GM18498 (cell line): ENCODE data around the gene PSAT1.

Experiments used
- ATAC-seq: cut with Tn5 transposase; IDR thresholded peaks from one replicate; pipeline ENCODE4 v1.9.1; 2021; ENCODE audit warnings: mild to moderate bottlenecking, moderate library complexity; ENCODE audit not compliant: unreplicated experiment

Gene PSAT1

DNA sequence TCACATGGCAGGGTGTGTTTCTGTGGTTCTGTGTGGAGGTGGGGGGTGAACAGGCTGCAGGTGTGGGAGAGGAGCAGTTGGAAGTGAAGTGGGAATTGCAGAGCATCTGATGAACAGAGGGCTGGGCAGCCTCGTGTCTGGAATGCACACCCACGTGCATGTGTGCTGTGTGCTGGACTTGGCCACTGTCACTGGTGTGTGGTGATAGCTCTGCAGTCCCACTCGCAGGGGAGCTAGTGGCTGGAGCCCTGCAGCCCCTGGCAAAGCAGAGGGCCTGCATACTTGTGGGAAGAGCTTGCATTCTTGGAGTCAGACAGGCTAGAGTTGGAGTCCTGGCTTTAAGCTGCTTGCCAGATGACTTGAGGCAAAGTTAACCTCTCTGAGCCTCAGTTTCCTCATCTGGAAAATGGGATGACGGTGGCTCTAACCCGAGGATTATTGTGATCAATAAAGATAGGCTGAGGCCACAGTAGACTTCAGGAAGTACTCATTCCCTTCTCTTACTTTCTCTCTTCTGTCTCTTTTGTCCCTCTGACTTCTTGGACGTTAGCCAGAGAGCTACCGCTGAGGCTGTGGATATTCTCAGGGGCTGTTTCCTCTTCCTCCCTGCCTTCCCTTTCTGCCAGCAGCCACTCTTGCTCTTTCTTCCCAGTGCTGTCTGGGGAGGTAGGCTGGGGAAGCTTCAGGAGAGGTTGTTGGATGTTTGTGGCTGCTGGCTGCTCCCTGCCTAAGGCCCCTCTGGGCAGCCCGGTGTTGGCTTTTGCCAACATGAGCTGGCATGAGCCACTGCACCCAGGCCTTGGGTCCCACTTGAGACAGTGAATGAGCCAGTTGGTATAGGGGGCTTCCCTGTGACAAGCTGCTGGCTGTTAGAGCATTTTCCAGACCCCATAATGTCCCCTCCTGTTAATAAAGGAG lies 18.3 kb downstream of the PSAT1 start:
- ATAC-seq = no peak

DNA sequence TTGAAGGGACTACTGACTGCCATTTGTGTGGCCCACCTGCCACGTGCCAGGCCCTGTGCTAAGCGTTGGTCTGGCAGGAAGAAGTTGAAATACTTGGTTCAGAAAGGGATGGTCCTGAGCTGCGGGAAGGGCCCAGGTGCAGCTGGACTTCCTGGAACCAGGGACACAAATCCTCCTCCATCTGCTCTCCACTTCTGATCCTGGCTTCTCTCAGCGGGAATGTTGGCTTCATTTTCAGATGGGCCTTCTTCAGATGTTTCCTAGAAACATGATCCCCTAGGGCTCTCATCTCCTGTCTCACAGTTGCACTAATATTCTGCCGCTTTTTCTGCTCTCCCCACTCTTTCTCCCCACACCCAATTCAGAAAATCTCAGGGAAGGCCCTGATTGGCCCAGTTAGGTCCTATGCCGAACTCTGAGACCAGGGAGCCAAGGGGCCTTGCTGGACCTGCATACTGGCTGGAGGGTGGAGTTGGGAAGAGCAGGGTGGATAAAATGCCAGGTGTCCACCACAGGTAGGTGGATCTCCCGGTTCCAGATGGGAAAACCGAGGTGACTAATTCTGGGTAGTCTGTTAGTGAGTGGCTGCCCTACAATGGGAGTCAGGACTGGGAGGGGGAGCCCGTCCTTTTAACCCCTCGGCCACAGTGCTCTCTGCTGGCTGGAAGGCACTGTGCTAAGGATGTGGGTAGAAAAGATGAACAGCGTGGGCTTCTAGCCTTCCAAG lies 19.4 kb downstream of the PSAT1 start:
- ATAC-seq = no peak

DNA sequence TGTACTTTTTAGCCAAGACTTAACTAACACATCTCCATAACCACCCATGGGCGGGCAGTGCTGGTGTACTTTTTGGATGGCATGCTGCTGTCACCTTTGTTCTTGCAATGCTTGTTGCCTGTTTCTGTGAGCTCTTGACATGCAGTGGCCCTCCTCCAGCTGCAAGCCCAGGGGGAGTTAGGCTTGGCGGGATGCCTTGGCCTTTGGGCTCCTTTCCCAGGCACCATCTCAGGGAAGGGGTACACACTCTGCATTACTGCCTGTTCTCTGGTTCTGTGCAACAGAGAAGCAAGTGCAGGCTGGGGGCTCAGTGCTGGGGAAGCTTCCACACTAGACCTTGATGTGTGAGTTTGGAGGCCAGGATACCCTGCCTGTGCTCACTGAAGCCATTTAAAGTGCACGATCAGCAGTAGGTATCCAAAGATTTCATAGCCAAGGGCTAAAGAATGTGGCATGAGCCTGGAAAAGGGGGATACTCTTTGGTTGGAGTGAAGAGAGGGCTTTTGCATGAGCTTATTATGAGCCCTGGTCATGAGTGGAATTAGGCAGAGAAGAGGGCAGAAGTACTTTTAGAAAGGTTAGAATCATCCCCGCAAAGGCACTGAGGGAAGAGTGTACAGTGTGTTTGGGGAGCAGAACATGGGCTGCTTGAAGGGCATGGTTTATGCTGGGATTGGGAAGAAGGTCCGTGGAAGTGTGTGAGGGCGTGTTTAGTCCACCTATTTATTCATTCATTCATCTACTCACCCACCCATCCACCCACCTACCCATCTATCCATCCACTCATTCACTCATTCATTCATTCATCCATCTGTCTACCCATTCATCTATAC lies 22.5 kb downstream of the PSAT1 start:
- ATAC-seq = no peak

DNA sequence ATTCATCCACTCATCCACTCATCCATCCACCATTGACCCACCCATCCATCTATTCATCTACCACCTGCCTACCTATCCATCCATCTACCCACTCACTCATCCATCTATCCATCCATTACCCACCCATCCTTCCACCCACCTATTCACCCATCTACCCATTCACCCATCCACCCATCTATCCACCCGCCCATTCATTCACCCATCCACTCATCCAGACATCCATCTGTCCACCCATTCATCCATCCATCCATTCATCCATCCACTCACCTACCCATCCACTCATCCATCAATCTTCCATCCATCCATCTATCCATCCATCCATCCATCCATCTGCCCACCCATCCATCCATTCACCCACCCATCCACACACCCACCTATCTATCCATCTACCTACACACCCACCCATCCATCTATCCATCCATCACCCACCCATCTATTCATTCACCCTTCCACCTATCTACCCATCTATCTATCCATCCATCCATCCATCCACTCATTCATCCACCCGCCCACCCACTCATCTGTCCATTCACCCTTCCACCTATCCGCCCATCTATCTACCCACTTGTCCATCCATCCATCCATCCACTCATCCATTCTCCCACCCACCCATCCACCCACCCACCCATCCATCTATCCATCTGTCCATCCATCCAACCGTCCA lies 23.2 kb downstream of the PSAT1 start:
- ATAC-seq = no peak

DNA sequence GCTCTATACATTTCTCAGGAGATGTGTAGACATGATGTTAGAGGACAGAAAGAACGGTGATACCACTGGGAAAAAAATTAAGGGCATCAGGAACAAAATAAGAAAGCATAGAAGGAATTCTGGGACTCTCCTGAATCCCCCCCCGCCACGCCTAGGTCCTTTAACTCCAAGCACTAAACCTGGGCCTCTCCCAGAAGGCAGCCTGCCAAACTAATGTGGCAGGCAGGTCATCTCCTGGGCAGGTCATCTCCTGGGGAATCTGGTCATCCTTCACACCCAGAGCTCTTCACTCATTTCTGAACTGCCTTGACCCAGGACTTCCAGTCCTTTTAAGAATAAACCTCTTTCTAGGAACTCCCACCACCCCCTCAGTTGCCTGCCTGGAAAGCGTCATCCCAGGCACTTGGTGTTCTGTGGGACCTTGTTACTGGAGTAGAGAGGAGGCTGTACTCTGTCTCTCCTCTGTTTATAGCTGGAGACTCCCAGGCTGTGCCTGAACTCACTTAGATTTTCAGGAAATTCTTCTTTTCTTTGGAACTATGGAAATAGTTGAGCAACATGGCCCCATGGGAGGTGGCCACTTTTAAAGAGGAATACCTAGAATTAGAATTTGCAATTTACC lies 24.1 kb downstream of the PSAT1 start:
- no peak for ATAC-seq

DNA sequence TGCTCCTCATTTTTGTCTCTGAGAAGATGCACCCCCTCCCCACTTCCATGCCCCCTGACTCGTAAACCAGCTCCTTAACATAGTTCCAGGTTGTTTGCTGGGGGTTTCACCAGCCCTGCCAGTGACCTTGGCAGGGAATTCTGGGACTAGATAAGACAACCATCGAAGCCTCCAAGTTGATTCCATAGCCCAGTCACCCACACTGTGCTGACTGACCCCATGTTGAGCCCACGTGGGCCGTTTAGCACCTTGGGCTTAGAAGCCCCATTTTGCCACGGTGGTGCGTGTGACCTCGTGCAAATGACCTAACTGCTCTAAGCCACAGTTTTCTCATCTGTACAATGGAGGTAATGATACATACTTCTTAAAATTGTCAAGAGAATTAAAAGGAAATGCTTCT lies 24.6 kb downstream of the PSAT1 start:
- no peak for ATAC-seq

DNA sequence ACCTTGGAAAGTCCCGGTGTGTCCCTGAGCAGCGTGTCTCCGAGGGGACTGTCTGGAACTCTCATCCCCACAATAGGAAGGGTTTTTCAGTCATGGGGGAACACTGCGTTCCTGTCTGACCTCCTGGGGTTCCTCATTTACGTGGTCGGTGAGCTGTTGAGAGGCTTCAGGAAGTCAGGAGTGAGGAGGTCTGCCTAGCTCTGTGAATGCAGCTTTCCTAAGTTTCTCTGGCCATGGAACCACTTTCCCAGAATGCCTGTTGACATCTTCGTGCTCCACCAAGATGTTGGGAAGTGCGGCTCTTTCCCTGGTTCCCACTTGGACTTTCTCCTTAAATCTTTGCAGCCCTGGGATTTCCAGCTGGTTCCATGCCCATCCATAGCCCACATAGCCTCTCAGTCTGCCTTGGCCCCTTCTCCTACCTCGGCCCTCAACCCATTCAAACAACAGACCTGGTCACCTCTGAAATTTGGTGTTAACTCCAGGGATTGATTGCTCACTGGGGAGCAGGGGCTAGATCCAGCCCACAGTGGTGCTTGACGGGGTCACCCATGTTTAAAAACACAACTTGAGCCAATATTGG lies 27.2 kb downstream of the PSAT1 start:
- no peak for ATAC-seq

DNA sequence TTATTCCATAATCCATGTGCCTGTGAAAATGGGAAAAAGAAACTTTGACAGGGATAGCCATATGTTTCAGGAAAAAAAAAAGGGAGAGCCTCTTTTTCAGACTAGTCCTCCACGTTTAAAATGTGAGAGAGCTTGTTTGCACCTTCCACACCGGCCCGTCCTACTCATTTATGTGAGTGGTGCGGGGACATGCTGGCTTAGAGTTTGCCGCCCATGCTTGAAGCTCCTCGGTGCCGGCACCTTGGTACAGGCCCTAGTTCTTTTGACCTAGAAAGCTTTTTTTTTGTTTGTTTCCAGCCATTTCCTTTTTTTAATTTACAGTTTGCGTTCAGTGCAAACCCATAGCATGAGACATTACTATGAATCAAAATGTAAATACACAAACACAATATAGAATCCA lies 27.8 kb downstream of the PSAT1 start:
- no peak for ATAC-seq

DNA sequence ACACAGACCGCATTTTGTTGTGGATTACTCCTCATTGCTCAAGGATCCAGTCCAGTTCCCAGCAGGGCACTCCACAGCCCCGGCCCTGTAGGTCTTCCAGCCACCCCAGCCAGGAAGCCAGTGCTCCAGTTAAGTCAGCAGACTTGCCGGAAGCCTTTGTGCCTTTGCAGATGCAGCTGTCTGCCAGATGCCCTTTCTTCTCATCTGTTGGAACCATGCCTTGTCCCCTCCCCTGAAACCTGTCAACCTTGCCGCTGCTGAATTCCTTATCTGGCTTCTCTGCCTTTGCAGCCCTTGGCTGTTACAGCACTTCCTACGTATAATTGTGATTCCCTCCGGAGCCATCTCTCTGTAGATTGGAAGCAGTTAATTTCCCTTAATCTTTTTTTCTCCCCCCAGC lies 28.4 kb downstream of the PSAT1 start:
- ATAC-seq = no peak

DNA sequence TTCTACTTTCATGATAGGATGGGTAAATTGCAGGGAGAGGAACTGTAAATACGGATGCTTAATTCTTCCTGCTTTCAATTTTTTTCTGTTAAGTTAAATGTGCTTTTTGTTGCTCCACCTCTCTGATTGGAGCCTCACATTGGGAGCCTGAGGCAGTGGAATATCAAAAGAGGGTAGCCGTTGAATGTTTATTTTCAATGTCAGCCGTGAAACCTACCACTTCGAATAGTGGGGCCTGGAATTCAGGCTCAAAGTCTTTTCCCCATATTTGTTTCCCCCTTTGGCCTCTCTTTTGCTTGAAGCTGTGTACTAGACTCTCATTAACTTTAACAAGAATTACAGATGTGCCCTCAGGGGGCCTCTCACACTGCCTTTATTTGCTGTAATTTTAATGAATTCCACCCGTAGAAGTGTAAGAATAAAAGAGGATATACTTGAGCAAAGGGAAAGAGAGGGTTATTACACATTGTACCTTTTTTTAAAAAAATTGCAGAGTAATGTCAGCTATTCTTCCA lies 29.0 kb downstream of the PSAT1 start:
- no peak for ATAC-seq

DNA sequence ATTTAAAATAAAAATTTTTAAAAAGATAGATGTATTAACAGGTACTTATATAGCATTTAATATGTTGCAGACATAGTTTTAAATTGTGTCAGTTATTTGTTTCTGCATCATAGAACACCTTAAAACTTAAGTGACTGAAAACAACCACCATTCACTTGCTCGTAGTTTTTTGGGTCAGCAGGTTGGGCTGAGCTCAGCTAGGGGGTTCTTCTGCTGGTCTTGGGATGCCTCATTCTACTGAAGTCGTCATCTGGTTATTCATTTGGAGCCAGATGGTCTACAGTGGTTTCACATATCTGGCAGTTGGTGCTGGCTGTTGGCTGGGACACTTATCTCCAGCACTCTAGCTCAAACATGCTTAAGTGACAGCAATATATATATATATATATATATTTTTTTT lies 29.6 kb downstream of the PSAT1 start:
- ATAC-seq = no peak

DNA sequence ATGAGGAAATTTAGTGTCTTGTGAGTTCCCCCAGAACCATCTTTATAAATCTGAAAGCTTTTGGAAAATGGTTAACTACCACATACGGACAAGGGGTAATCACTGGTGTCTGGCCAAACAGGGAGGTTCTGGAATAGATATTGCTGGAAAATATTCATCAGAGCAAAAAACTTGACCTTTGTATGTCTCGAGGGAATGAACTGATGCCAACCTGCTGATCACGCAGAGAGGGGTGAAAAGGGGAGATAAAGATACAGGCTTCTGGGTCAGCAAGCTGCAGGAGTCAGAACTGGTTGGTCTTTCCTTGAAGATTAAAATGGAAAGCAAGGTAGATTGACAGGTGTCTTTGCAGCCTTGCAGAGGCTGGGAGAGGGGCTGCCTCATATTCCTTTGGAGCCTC lies 35.5 kb downstream of the PSAT1 start:
- ATAC-seq = no peak

DNA sequence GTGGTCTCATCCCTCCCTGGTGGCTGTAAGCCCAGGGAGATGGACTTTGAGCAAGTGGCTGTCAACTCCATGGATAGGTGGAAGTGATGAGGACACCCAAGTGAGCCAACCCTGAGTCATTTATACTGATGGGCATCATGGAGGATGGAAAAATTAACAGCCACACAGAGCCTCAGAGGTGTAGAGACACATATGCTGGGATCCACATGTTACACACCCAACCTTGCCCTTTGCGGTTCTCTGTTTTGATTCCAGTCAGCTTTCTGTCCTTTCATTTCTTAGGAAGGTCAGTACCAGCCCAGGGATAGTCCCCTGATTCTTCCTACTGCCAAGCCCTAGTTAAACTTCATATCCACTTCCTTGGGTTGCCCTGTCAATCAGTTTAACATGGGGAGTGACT lies 51.9 kb downstream of the PSAT1 start:
- no peak for ATAC-seq

DNA sequence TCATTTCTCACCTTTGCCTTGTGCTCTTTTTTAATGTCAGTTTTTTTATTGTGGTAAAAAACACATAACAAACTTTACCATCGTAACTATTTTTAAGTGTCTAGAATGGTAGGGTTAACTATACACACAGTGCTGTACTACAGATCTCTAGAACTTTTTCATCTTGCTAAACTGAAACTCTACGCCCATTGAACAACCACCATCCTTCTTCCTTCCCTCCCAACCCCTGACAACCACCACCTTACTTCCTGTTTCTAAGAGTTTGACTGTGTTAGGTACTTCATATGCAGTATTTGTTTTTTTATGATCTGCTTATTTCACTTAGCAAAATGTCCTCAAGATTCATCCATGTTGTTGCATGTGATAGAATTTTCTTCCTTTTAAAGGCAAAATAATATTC lies 54.9 kb downstream of the PSAT1 start:
- peak; percentile 73 for ATAC-seq

DNA sequence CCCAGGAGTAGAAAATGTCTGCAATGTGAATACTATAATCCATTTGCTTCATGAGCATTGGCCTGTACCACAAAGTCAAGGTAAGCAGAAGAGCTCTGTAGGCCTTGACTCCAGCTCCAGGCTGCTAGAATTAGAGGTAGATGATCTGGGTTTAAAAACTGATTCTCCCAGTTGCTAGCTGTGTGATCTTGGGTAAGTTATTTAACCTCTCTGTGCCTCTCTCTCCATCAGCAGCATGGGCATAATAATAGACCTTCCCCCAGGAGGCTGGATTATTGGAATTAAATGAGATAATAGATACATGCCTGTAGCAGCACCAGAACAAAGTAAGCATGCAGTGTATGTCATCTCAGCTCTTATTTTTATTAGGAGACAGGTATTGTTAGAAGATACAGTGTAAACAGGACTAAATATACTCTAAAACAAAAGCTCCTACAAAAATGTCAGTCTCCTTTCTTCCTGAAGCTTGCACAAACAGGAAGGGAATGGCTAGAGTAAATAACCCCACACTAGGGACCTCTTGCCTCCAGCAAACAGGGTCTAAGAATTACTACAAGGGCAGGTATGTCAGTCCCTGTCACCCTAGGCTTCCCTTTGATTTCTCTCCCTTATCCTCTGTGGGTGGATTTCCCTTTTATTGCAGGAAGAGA lies 57.5 kb downstream of the PSAT1 start:
- ATAC-seq = no peak

DNA sequence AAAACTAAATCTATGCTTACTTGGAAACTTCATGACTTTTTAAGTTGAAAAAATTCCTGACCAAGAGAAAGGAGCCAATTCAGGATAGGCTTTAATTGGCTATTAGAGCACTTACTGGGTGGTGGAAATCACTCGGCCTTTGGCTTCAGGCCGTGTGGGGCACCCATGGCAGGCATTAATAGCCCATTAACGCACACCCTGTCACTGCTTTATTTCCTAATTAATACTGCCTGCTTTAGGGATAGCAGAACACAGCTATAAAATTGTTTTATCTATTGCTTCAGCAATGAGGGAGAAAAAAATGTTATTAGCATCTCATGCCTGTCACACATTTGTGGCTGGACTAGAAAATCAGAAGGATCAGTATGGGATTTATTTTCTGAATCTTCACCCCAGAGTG lies 58.1 kb downstream of the PSAT1 start:
- no peak for ATAC-seq

DNA sequence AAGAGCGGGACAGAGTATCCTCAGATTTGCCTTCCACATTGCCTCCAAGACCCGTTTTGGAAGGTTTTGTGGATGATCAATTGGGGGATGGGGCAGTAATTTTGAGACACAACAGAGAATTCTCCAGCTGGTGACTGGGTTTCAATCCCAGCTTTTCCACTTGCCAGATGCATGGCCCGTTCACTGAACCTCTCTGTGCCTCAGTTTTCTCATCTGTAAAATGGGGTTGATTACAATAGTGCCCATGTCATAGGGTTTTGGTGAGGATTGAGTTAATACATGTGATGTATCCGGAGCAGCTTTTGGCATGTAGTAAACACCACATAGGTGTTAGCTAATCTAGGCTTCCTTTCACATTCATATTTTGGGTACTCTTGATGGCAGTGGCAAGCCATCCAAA lies 59.7 kb downstream of the PSAT1 start:
- no peak for ATAC-seq

DNA sequence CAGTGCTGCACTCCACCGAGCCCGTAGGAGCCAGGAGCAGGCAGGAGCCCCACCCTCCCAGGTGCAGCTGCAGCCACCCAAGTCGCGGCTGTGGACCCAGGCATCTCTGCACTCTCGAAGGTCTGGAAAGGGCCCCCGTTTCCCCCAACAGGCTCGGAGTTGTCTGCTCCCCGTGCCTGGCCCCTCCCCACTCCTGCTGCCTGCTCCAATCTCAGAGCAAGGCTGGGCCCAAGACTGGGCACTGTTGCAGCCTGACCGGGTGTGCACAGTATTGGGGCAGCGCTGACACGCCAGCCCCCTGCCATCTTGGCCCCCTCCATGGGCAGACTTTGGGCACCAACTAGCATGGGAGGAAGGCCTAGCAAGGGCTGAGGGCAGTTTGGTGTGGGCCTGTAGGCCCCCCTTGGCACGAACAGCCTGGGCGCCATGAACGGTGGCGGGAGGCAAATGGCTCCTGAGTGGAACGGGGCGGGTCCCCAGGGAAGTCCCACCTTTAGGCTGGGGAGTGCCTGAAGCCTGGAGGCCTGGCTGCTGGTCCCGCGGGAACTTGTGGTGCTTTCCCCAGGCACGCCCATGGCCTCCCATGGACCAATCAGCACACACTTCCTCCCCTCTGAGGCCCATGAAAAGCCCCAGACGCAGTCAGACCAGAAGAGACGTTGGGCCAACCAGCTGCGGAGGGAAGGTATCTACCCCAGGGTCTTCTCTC lies 60.4 kb downstream of the PSAT1 start:
- ATAC-seq = no peak
